Activated CD8-positive, alpha-beta T cell treated with anti-CD3 and anti-CD28 coated beads for 36 hours (primary cell): ENCODE results near the gene CHFR. TPM values are rescaled to one million over a fixed set of nuclear protein-coding genes. Genes with fewer than 3 reads are reported as not detected.
"Not testable (repeated sequence)": the region's sequence is repeated elsewhere in the genome, so short reads cannot be mapped to it uniquely, and the experiment has no call there.

Source experiments
- ATAC-seq: fragments of 200-7000 bp; cut with Tn5 transposase; one replicate; pipeline ENCODE4 v1.10.0; 2021; ENCODE audit warnings: mild to moderate bottlenecking, moderate library complexity
- CTCF ChIA-PET: fragments of 350-600 bp; sonication (Branson Sonifier 250); formaldehyde crosslinking; loops from one replicate; lab custom pipeline; 2021; ENCODE audit warnings: antibody characterized with exemption; lab: Charles Lee
- POLR2A ChIA-PET: fragments of 350-600 bp; sonication (Branson Sonifier 250); formaldehyde crosslinking; loops from one replicate; lab custom pipeline; 2021; ENCODE audit warnings: antibody characterized with exemption; lab: Charles Lee
- DNase-seq: peaks from one replicate; pipeline ENCODE4 v3.0.0-alpha.2; 2020
- H3K27ac Mint-ChIP-seq: one replicate; pipeline ENCODE4 v1.8.0; 2021; ENCODE audit warnings: mild to moderate bottlenecking, mixed read lengths
- H3K27me3 Mint-ChIP-seq: one replicate; pipeline ENCODE4 v1.8.0; 2021; ENCODE audit warnings: mixed read lengths
- H3K36me3 Mint-ChIP-seq: one replicate; pipeline ENCODE4 v1.8.0; 2021; ENCODE audit warnings: low read depth, mixed read lengths
- H3K4me1 Mint-ChIP-seq: one replicate; pipeline ENCODE4 v1.8.0; 2021; ENCODE audit warnings: low read depth, mixed read lengths
- H3K4me3 Mint-ChIP-seq: one replicate; pipeline ENCODE4 v1.8.0; 2021; ENCODE audit warnings: mild to moderate bottlenecking, moderate library complexity, mixed read lengths
- H3K9me3 Mint-ChIP-seq: one replicate; pipeline ENCODE4 v1.8.0; 2021; ENCODE audit warnings: mixed read lengths
- intact Hi-C: fragments of 100-400 bp; cut with micrococcal nuclease; formaldehyde crosslinking; loops from one replicate; pipeline ENCODE4 v1.10.0; 2022
- total RNA-seq, 2 experiments: library from RNA; stranded (reverse); gene quantifications; one replicate each; pipeline ENCODE4 v1.2.3, GENCODE V29; 2021
- TF ChIP-seq, protein P1 (sequence below): fragments of 200-600 bp; IDR thresholded peaks from one replicate; pipeline ENCODE4 v1.8.0; 2022; ENCODE audit warnings: antibody characterized with exemption, mild to moderate bottlenecking

CHFR gene
- total RNA-seq, 2 experiments from 2014 or later, result 40.5 to 51.2 TPM

DNA sequence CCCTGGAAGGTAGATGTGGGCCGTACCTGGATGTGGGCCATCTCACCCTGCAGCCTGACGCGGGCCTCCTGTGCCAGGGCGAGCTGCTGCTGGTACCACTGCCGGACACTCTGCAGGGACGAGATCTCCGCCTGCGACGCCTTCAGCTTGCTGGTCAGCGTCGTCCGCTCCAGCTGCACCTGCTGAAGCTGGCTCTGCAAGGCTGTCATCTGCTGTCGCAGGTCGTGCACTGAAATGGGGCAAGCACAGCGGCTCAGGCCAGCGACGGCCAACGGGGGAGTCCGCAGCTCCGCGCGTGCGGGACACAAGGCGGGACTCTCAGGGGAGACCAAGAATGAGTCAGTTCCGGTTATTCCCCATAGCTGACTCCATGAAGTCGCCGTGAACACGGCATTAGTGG is 85.7 kb downstream of the CHFR start:
- no peaks in the 10 kb centered on the region for H3K9me3 Mint-ChIP-seq
- TF ChIP-seq, protein P1, sequence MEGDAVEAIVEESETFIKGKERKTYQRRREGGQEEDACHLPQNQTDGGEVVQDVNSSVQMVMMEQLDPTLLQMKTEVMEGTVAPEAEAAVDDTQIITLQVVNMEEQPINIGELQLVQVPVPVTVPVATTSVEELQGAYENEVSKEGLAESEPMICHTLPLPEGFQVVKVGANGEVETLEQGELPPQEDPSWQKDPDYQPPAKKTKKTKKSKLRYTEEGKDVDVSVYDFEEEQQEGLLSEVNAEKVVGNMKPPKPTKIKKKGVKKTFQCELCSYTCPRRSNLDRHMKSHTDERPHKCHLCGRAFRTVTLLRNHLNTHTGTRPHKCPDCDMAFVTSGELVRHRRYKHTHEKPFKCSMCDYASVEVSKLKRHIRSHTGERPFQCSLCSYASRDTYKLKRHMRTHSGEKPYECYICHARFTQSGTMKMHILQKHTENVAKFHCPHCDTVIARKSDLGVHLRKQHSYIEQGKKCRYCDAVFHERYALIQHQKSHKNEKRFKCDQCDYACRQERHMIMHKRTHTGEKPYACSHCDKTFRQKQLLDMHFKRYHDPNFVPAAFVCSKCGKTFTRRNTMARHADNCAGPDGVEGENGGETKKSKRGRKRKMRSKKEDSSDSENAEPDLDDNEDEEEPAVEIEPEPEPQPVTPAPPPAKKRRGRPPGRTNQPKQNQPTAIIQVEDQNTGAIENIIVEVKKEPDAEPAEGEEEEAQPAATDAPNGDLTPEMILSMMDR, result no peak
- no peak overlapping the region for H3K27ac Mint-ChIP-seq
- ChIA-PET CTCF (no interaction called here), POLR2A (interaction anchor here (1.1 kb wide), 1 partner anchor 71 kb away, joined by 3 read pairs; no protein-coding TSS in a partner anchor)
- peaks cover 10% of the 10 kb centered on the region for H3K4me1 Mint-ChIP-seq
- H3K4me3 Mint-ChIP-seq, result no peak overlapping the region
- peaks cover 49% of the 10 kb centered on the region for H3K36me3 Mint-ChIP-seq
- H3K27me3 Mint-ChIP-seq, result no peaks in the 10 kb centered on the region
- ATAC-seq (no peak), DNase-seq (no peak)
- intact Hi-C loops, result no loop called here

DNA sequence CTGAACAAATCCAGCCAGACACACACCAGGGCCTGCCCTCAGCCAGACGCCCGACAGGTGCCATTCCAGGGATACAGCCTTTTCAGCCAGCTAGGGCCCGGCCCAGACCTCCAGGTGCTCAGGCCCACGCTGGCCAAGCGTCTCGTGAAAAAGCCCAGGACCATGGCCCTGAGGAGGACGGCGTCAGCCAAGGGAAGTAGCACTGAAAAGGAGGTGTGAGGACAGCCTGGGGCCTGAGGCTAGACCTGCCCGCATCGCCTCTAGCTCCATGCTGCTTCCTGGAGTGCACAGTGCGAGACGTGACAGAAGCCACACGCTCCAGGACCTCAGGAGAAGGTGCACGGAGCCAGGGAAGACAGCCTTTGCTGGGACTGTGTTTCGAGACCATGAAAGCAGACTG is 88.6 kb downstream of the CHFR start:
- Mint-ChIP-seq H3K36me3 (peaks cover 34% of the 10 kb centered on the region), H3K4me1 (no peaks in the 10 kb centered on the region), H3K27me3 (no peaks in the 10 kb centered on the region), H3K27ac (no peak overlapping the region), H3K9me3 (no peaks in the 10 kb centered on the region), H3K4me3 (no peak overlapping the region)
- intact Hi-C loops, result no loop called here
- ATAC-seq (no peak), DNase-seq (no peak)
- POLR2A ChIA-PET, result interaction anchor here (0.8 to 1.5 kb wide), 2 partner anchors 10 to 30 kb away, joined by 3 read pairs; no protein-coding TSS in a partner anchor
- CTCF ChIA-PET, result no interaction called here
- TF ChIP-seq, protein P1, result no peak

GRCh38 chr12:132797820-132798570 is 89.4 kb downstream of the CHFR start:
- POLR2A ChIA-PET, result interaction anchor here (0.8 kb wide), 1 partner anchor 9 kb away, joined by 3 read pairs; no protein-coding TSS in a partner anchor
- Mint-ChIP-seq H3K27ac (no peak overlapping the region), H3K4me1 (no peaks in the 10 kb centered on the region), H3K4me3 (no peak overlapping the region), H3K27me3 (no peaks in the 10 kb centered on the region), H3K36me3 (peaks cover 29% of the 10 kb centered on the region), H3K9me3 (no peaks in the 10 kb centered on the region)
- DNase-seq (no peak), ATAC-seq (no peak)
- intact Hi-C loops, result no loop called here
- TF ChIP-seq, protein P1, result no peak
- CTCF ChIA-PET, result no interaction called here

- H3K36me3 Mint-ChIP-seq, result peaks cover 24% of the 10 kb centered on the region
- TF ChIP-seq, protein P1, result no peak
- ChIA-PET POLR2A (interaction anchor here (0.7 kb wide), 1 partner anchor 113 kb away, joined by 3 read pairs; no protein-coding TSS in a partner anchor), CTCF (no interaction called here)
- H3K4me1 Mint-ChIP-seq, result no peaks in the 10 kb centered on the region
- H3K9me3 Mint-ChIP-seq, result no peaks in the 10 kb centered on the region
- no peak overlapping the region for H3K27ac Mint-ChIP-seq
- H3K4me3 Mint-ChIP-seq, result no peak overlapping the region
- ATAC-seq, result no peak
- intact Hi-C loops, result no loop called here
- DNase-seq, result no peak
- H3K27me3 Mint-ChIP-seq, result no peaks in the 10 kb centered on the region
These were observed 91.6 kb downstream of the CHFR start for GRCh38 chr12:132795847-132796246.

DNA sequence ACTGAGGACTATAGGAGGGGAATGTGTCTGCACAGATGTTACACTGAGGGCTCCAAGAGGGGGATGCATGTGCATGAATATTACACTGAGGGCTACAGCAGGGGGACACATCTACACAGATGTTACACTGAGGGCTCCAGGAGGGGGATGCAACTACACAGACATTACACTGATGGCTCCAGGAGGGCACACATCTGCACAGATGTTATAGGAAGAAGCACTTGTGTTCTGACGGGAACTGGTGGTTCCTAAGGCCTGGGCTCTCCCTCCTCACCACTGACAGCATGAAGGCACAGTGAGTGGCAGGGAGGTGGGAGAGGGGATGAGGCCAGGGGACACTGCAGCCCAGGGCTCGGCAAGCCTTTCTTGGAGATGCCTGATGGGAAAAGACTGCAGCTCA is 95.5 kb downstream of the CHFR start:
- H3K4me1 Mint-ChIP-seq, H3K4me3 Mint-ChIP-seq, H3K9me3 Mint-ChIP-seq, DNase-seq, intact Hi-C loops, H3K27me3 Mint-ChIP-seq, H3K27ac Mint-ChIP-seq, ATAC-seq, POLR2A ChIA-PET: not testable (repeated sequence)
- peaks cover 38% of the 10 kb centered on the region for H3K36me3 Mint-ChIP-seq
- CTCF ChIA-PET, result interaction anchor here (2.3 kb wide), 1 partner anchor 23 kb away, joined by 6 read pairs; no protein-coding TSS in a partner anchor
